Glutamatergic neuron (in vitro differentiated cells): Measurements from ENCODE around the gene SPARC. TPM values are rescaled to one million over a fixed set of nuclear protein-coding genes. Genes with fewer than 3 reads are reported as not detected.
"Not testable (repeated sequence)": the region's sequence is repeated elsewhere in the genome, so short reads cannot be mapped to it uniquely, and the experiment has no call there.

Source experiments
- DNase-seq: peaks from one replicate; pipeline ENCODE4 v3.0.0; 2022
- H3K27ac Mint-ChIP-seq: one replicate; pipeline ENCODE4 v1.8.0; 2020; ENCODE audit warnings: mild to moderate bottlenecking, mixed read lengths, inconsistent platforms; ENCODE audit not compliant: unreplicated experiment
- H3K27me3 Mint-ChIP-seq: one replicate; pipeline ENCODE4 v1.8.0; 2020; ENCODE audit warnings: mild to moderate bottlenecking, moderate library complexity, mixed read lengths, inconsistent platforms; ENCODE audit not compliant: unreplicated experiment
- H3K36me3 Mint-ChIP-seq: one replicate; pipeline ENCODE4 v1.8.0; 2020; ENCODE audit warnings: mild to moderate bottlenecking, mixed read lengths, inconsistent platforms; ENCODE audit not compliant: unreplicated experiment
- H3K4me1 Mint-ChIP-seq: one replicate; pipeline ENCODE4 v1.8.0; 2020; ENCODE audit warnings: mild to moderate bottlenecking, low read depth, mixed read lengths, inconsistent platforms; ENCODE audit not compliant: unreplicated experiment
- H3K4me3 Mint-ChIP-seq: one replicate; pipeline ENCODE4 v1.8.0; 2020; ENCODE audit warnings: mild to moderate bottlenecking, mixed read lengths, inconsistent platforms; ENCODE audit not compliant: unreplicated experiment
- H3K9me3 Mint-ChIP-seq: one replicate; pipeline ENCODE4 v1.8.0; 2020; ENCODE audit warnings: mild to moderate bottlenecking, moderate library complexity, mixed read lengths, inconsistent platforms; ENCODE audit not compliant: unreplicated experiment
- total RNA-seq: library from RNA; stranded (reverse); fragmentation: NEBNext Ultra II Directional; extraction: Animal tissue kit (Norgen Biotek cat#: 25700); gene quantifications from one replicate; pipeline ENCODE4 v1.2.1, GENCODE V29; 2021; ENCODE audit not compliant: unreplicated experiment
- TF ChIP-seq, protein P1 (sequence below): fragments of 200-600 bp; sonication (generic); IDR thresholded peaks from one replicate; pipeline ENCODE4 v1.5.0; 2021; ENCODE audit not compliant: partially characterized antibody, unreplicated experiment

The SPARC gene
- total RNA-seq, 1 donor from 2014 or later: 946 TPM

DNA sequence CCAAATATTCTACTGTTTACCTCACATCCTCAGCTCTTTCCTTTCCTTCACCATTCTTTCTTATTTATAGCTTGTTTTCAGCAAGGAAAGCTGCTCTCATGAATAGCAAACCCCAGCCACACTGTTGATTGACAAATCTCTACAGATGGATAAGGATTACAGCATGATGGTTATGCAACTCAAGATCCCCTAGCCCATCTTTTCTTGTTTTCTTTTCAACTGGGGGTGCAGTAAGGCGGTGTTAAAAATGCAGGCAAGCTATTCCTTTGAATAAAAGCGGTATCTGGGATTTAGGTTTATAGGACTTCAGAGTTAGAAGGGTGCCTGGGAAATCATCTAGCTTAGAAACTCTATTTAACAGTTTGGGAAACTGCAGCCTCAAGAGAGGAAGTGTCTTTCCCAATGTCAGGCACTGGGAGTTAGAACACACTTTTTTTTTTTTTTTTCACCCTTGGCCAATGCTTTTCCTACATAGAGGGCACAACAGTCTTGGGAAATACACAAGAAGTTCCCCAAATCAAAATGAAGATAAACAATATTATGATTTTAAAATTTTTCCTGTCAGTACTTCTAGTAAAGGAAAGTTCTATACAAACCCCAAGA lies 2.6 kb downstream of the SPARC start:
- Mint-ChIP-seq H3K27me3 (peaks cover 2% of the 10 kb centered on the region), H3K4me3 (peak overlapping the region; percentile 44), H3K27ac (peak overlapping the region; percentile 39), H3K4me1 (peaks cover 41% of the 10 kb centered on the region), H3K9me3 (peaks cover 9% of the 10 kb centered on the region), H3K36me3 (no peaks in the 10 kb centered on the region)
- no peak for DNase-seq
- TF ChIP-seq, protein P1, sequence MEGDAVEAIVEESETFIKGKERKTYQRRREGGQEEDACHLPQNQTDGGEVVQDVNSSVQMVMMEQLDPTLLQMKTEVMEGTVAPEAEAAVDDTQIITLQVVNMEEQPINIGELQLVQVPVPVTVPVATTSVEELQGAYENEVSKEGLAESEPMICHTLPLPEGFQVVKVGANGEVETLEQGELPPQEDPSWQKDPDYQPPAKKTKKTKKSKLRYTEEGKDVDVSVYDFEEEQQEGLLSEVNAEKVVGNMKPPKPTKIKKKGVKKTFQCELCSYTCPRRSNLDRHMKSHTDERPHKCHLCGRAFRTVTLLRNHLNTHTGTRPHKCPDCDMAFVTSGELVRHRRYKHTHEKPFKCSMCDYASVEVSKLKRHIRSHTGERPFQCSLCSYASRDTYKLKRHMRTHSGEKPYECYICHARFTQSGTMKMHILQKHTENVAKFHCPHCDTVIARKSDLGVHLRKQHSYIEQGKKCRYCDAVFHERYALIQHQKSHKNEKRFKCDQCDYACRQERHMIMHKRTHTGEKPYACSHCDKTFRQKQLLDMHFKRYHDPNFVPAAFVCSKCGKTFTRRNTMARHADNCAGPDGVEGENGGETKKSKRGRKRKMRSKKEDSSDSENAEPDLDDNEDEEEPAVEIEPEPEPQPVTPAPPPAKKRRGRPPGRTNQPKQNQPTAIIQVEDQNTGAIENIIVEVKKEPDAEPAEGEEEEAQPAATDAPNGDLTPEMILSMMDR: no peak

DNA sequence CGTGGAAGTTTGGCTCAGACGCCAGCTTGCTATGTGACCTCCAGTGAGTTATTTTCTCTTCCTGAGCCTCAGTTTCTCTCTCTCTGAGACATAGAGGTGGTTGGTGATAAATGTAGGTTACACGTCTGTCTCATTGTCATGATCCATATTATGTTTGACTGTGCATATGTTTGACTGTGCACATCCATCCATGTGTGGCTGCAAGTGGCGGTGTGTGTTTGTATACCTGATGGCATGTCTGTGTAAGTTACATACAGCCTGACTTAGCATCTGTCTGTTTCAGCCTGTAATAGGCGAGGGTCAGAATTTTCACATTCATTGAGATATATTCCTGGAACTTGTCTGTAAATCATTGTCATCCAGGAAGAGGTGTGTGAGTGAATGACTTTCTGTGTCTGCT lies 3.3 kb downstream of the SPARC start:
- H3K27ac Mint-ChIP-seq: peak overlapping the region; percentile 40
- H3K4me1 Mint-ChIP-seq: peaks cover 41% of the 10 kb centered on the region
- TF ChIP-seq, protein P1: no peak
- H3K4me3 Mint-ChIP-seq: peak overlapping the region; percentile 44
- DNase-seq: no peak
- H3K9me3 Mint-ChIP-seq: peaks cover 9% of the 10 kb centered on the region
- no peaks in the 10 kb centered on the region for H3K36me3 Mint-ChIP-seq
- H3K27me3 Mint-ChIP-seq: peaks cover 2% of the 10 kb centered on the region

DNA sequence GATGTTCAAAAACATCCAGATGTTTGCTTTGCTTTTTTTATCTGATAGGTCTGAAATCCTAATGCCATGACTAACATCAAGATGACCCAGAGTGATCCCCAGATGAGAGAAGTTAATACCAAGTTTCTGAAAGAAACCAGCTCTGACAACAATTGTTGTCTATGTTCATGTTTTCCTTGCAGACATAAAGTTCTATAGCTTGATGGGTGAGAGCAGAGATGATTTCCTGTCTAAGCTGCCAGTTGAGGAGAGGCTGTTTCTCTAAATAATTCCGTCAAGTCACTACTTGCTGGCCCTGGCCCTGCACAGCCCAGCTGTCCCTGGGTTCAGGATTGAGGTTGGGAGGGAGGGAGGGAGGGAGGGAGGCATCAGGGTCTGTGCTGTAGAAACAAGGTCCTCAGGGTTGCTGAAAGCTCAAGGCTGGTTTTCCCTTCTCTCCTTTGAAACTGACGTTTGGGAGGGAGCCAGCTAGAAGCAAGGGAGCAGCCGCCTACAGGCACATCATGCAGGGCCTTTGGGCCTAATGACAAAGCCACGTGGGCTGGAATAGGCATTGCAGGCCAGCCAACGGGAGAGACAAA lies 3.9 kb downstream of the SPARC start:
- Mint-ChIP-seq H3K27ac (peak overlapping the region; percentile 45), H3K4me1 (peaks cover 45% of the 10 kb centered on the region), H3K36me3 (no peaks in the 10 kb centered on the region), H3K4me3 (no peak overlapping the region), H3K27me3 (peaks cover 2% of the 10 kb centered on the region), H3K9me3 (peaks cover 9% of the 10 kb centered on the region)
- no peak for DNase-seq
- TF ChIP-seq, protein P1: no peak

DNA sequence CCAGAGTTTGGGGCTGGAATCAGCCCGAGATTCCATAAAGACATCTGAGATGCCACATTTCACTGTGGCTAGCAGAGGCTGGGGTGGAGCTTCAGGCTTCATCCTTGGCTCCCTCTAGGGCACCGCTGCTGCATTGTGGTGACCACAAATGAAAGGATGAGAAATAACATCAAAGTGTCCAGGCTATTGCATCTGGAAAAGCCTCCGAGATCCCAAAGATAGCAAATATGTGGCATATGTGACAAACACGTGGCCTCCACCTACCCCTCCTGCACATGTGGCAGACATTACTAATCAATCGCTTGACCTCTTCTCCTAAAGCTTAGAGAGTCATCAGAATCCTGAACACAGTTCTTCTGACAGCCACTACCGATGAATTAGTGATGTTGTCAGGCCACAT lies 4.5 kb downstream of the SPARC start:
- Mint-ChIP-seq H3K9me3 (peaks cover 9% of the 10 kb centered on the region), H3K4me1 (peaks cover 49% of the 10 kb centered on the region), H3K4me3 (no peak overlapping the region), H3K27me3 (peaks cover 2% of the 10 kb centered on the region), H3K27ac (no peak overlapping the region), H3K36me3 (no peaks in the 10 kb centered on the region)
- TF ChIP-seq, protein P1: no peak
- no peak for DNase-seq

DNA sequence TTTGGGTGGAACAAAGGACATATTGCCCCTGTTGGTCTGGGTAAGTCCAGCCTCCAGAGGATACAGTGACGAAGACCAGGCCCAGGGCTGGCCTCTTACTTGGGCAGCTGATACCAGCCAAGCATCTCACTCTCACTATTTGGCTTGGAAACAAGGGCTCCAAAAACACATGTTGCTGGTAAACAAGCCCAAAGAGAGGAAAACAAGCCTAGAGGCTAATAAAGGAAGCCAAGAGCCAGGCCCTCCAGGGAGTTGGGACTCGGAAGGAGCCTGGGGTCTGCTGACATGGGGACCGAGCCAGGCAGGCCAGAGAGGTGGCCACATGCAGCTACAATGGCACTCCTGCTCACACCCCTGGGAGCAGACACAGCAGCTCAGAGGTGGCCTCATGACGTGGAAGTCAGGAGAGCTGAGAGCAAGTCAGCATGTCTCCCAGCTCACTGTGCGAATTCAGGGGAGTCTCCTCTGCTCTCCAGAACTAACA lies 5.7 kb downstream of the SPARC start:
- no peak overlapping the region for H3K27ac Mint-ChIP-seq
- no peaks in the 10 kb centered on the region for H3K27me3 Mint-ChIP-seq
- TF ChIP-seq, protein P1: no peak
- H3K4me1 Mint-ChIP-seq: peaks cover 42% of the 10 kb centered on the region
- DNase-seq: no peak
- H3K9me3 Mint-ChIP-seq: peaks cover 4% of the 10 kb centered on the region
- no peak overlapping the region for H3K4me3 Mint-ChIP-seq
- no peaks in the 10 kb centered on the region for H3K36me3 Mint-ChIP-seq

DNA sequence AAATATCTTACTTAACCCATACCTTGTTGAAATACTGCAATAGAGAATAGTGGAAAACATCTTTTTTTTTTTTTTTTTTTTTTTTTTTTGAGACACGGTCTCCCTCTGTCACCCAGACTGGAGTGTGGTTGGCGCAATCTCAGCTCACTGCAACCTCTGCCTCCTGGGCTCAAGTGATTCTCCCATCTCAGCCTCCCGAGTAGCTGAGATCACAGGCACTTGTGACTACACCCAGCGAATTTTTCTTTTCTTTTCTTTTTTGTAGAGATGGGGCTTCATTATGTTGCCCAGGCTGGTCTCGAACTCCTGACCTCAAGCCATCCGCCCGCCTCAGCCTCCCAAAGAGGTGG lies 6.6 kb downstream of the SPARC start:
- H3K4me1 Mint-ChIP-seq: peaks cover 37% of the 10 kb centered on the region

More for the DNA sequence above, 6.6 kb downstream of the SPARC start:
- not testable (repeated sequence) for H3K27me3 Mint-ChIP-seq, DNase-seq, H3K27ac Mint-ChIP-seq, H3K36me3 Mint-ChIP-seq, H3K4me3 Mint-ChIP-seq, H3K9me3 Mint-ChIP-seq
